GM20000 (cell line): ENCODE results near the gene NBEAL1.
"Not testable (repeated sequence)": the region's sequence is repeated elsewhere in the genome, so short reads cannot be mapped to it uniquely, and the experiment has no call there.

Experiments
- DNase-seq: peaks from one replicate; pipeline ENCODE4 v3.0.0; 2012; ENCODE audit warnings: low spot score
- TF ChIP-seq, protein P1 (sequence below): IDR thresholded peaks from 2 replicates; pipeline ENCODE4 v1.5.1; 2012; ENCODE audit warnings: mild to moderate bottlenecking, control low read depth; ENCODE audit errors: extremely low read depth, missing control alignments

The NBEAL1 gene

DNA sequence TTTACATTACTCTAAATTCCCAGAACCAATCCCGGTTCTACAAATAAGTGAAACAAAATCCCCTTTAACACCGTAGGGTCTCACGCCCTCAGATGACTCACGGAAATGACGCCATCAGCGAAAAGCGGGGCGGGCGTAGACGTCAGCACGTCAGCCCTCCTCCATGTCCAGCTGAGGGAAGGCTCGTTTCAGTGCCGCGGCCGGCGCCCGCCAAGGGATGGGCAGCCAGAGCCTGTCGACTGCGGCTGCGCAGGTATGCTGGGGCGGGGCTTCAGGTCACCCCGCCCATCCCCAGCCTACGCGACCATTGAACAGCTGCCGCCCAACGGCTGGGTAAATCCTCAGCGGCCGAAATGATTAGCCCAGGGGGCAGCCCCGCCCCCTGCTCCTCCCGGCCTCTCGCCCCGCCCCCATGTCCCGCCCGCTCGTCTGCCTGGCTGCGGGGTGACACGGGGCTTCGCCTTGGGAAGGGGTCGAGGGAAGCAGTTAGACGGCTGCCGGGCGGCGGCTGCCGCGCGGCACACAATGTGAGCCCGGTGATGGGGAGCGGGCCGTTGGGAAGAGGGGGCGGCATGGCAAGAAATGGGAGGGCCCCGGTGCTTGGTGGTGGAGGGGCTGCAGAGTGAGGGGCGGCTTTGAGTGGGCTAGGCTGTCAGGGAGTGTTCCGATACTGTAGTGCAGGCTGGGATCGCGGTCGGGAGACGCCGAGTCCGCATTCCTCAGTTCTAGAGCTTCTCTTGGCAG is at the start of gene NBEAL1:
Gene NBEAL1, plus strand, starts transcription at position 420 of the 744 bp plus-strand sequence. CDS start 1,510 bp downstream, outside the sequence.
- TF ChIP-seq, protein P1, sequence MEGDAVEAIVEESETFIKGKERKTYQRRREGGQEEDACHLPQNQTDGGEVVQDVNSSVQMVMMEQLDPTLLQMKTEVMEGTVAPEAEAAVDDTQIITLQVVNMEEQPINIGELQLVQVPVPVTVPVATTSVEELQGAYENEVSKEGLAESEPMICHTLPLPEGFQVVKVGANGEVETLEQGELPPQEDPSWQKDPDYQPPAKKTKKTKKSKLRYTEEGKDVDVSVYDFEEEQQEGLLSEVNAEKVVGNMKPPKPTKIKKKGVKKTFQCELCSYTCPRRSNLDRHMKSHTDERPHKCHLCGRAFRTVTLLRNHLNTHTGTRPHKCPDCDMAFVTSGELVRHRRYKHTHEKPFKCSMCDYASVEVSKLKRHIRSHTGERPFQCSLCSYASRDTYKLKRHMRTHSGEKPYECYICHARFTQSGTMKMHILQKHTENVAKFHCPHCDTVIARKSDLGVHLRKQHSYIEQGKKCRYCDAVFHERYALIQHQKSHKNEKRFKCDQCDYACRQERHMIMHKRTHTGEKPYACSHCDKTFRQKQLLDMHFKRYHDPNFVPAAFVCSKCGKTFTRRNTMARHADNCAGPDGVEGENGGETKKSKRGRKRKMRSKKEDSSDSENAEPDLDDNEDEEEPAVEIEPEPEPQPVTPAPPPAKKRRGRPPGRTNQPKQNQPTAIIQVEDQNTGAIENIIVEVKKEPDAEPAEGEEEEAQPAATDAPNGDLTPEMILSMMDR, result no peak
- DNase-seq, result peak; percentile 93

DNA sequence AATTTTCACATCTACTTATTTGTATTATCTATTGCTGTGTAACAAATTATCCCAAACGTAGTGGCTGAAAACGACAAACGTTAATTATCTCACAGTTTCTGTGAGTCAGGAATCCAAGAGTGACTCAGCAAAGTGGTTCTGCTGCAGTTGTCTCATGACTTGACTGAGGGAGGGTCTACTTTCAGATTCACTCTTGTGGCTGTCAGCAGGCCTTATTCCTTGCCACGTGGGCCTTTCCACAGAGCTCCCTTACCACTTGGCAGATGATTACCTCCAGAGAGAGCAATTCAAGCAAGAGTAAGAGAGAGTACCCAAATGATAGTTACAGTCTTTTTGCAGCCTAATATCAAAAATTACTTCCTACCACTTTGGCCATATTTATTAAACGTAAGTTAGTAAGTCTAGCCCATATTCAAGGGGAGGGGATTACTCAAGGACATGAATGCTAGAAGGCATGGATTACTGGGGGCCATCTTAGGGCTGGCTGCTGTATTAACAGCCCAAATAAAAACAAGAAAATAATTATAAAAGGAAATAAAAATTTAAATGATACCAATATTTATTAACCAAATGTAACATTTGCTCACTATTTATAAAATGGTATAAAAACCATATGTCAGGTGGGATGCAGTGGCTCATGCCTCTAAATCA is 48.7 kb upstream of the NBEAL1 start:
- DNase-seq, result peak; percentile 28
- TF ChIP-seq, protein P1, result no peak

DNA sequence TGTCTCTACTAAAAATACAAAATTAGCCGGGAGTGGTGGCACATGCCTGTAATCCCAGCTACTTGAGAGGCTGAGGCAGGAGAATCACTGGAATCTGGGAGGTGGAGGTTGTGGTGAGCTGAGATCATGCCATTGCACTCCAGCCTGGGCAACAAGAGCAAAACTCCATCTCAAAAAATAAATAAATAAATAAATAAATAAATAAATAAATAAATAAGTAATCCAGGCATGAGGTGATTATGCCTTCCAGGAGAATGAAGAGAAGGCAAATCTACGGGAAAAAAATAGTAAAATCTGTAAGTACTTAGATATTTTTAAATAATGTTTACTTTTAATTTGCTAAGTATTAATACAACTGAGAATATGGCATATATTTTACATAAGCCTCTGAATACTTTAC is 45.3 kb upstream of the NBEAL1 start:
- DNase-seq, result not testable (repeated sequence)

DNA sequence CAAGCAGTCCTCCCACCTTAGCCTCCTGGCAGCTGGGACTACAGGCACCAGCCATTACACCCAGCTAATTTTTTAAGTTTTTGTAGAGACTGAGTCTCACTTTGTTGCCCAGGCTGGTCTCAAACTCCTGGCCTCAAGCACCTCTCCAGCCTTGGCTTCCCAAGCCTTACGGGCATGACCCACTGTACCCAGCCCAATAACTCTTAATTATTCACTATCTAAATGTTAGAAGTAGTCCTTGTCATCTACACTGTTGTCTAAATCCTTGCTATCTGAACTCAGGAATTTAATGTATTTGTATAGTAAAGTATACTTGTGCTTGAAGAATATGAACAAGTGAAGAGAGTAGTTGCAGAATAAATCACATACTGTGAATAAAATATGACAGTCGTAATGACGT is 37.9 kb upstream of the NBEAL1 start:
- no peak for DNase-seq
- TF ChIP-seq, protein P1, result no peak

GRCh38 chr2:202982779-202983491 is 31.7 kb upstream of the NBEAL1 start:
- DNase-seq, result no peak
- TF ChIP-seq, protein P1, result no peak

GRCh38 chr2:202989749-202990148 is 24.9 kb upstream of the NBEAL1 start:
- TF ChIP-seq, protein P1, result no peak
- no peak for DNase-seq

- no peak for DNase-seq
Observed at GRCh38 chr2:202990501-202990900, 24.2 kb upstream of the NBEAL1 start.

GRCh38 chr2:202997113-202997512 is 17.6 kb upstream of the NBEAL1 start:
- not testable (repeated sequence) for DNase-seq

More at GRCh38 chr2:202990501-202990900, 24.2 kb upstream of the NBEAL1 start:
- TF ChIP-seq, protein P1, result no peak
